GM18520 (cell line): ENCODE measurements around the gene TXNDC2.

Experiments used
- ATAC-seq: cut with Tn5 transposase; IDR thresholded peaks from one replicate; pipeline ENCODE4 v1.9.1; 2021; ENCODE audit not compliant: unreplicated experiment

Gene TXNDC2

GRCh38 chr18:9928646-9929259 is 43.0 kb downstream of the TXNDC2 start:
- ATAC-seq, result no peak

- ATAC-seq, result no peak
Observed at GRCh38 chr18:9930299-9930884, 44.6 kb downstream of the TXNDC2 start.

GRCh38 chr18:9931146-9931545 is 45.4 kb downstream of the TXNDC2 start:
- ATAC-seq, result no peak

GRCh38 chr18:9931678-9932077 is 45.9 kb downstream of the TXNDC2 start:
- ATAC-seq, result no peak

DNA sequence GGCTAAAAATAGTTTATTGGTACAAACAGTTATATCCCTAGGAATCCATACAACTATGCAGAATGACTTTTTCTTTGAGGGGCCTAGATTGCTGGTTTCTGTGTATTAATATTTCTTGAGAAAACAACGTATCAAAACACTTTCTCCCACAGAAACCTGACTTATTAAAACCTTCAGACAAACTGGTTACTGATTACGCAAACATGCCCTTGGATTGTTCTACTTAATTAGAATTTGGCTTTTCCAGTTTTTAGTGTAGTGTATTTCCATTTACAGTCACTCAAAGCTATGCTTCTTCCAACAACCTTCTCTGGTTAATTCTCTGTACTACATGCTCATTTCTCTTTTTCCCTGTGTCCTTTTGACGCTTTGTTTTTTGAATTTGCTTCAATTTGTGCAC is 48.1 kb downstream of the TXNDC2 start:
- ATAC-seq, result no peak

DNA sequence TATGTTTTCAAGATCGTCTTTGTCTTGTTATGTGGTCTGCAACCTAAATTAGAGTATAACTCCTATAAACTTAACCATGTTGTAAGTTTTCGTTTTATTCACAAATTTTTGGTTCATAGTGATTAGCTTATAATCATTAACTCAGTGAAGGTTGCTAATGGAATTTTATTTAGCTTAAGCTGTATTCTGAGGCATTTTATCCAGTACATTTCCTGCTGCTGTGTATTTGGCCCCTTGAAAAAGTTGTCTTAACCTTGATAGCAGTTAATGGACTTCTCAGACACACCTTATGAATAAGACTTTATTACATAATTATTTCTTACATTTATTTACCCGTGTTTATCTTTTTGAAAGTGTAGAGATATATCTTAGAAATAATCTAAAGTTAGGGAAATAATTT is 48.5 kb downstream of the TXNDC2 start:
- no peak for ATAC-seq
